ENCODE measurements around the gene LZTS3. TPM values are rescaled to one million over a fixed set of nuclear protein-coding genes. Genes with fewer than 3 reads are reported as not detected.

The LZTS3 gene
- total and polyA plus RNA-seq, 2 of the 13 experiments (the other 11 are each of a cell fraction or from before 2014, with no cell fraction given): 10.1 to 31.3 TPM

- TF ChIP-seq ZNF800 (CRISPR knock-in tag; IDR thresholded peaks at IDR 0.05): peak; percentile 78; the same call in 1 of the 2 replicates
- TF ChIP-seq NR2C2 (CRISPR knock-in tag; IDR thresholded peaks at IDR 0.05; ENCODE audit: borderline replicate concordance): peak; percentile 68
- peak; percentile 74 for TF ChIP-seq SPEN (CRISPR knock-in tag; IDR thresholded peaks at IDR 0.05; ENCODE audit: low read depth)
- TF ChIP-seq SMAD1 (CRISPR knock-in tag; IDR thresholded peaks at IDR 0.05; ENCODE audit: borderline replicate concordance, low read depth): peak; percentile 78; the same call in 1 of the 2 replicates
- TF ChIP-seq ATF4 (CRISPR knock-in tag; IDR thresholded peaks at IDR 0.05): peak in 1 of 2 experiments; percentile 95; a peak in 2 of 4 replicates
- TF ChIP-seq ZNF644 (CRISPR knock-in tag; IDR thresholded peaks at IDR 0.05; ENCODE audit: low read depth): 0 out of 2 replicates have a peak, but pooled peaks have one; percentile 57
- TF ChIP-seq ZNF12 (CRISPR knock-in tag; IDR thresholded peaks at IDR 0.05): peak; percentile 72; the same call in 1 of the 2 replicates
- TF ChIP-seq SMAD3 (CRISPR knock-in tag; IDR thresholded peaks at IDR 0.05): peak; percentile 79; the same call in 1 of the 2 replicates
- TF ChIP-seq MIXL1 (CRISPR knock-in tag; IDR thresholded peaks at IDR 0.05): peak; percentile 79
- TF ChIP-seq TRAFD1 (CRISPR knock-in tag; IDR thresholded peaks at IDR 0.05; ENCODE audit: borderline replicate concordance): 0 out of 2 replicates have a peak, but pooled peaks have one; percentile 26
- TF ChIP-seq ISL2 (CRISPR knock-in tag; IDR thresholded peaks at IDR 0.05): peak; percentile 53; the same call in 1 of the 2 replicates
- 0 out of 2 replicates have a peak, but pooled peaks have one; percentile 37 for TF ChIP-seq NR2F2 (IDR thresholded peaks at IDR 0.05; ENCODE audit: borderline replicate concordance, low read depth)
- peak; percentile 82 for TF ChIP-seq FOXK1 (CRISPR knock-in tag; IDR thresholded peaks at IDR 0.05; ENCODE audit: borderline replicate concordance, low read depth)
- TF ChIP-seq UBTF (CRISPR knock-in tag; IDR thresholded peaks at IDR 0.05): peak; percentile 57; the same call in 1 of the 2 replicates
- TF ChIP-seq ZNF556 (CRISPR knock-in tag; IDR thresholded peaks at IDR 0.05; ENCODE audit: borderline replicate concordance): peak; percentile 48; the same call in 1 of the 2 replicates
- TF ChIP-seq MEIS2 (CRISPR knock-in tag; IDR thresholded peaks at IDR 0.05): 0 out of 2 replicates have a peak, but pooled peaks have one; percentile 21
- TF ChIP-seq ZNF292 (CRISPR knock-in tag; IDR thresholded peaks at IDR 0.05; ENCODE audit: borderline replicate concordance, low read depth): 0 out of 2 replicates have a peak, but pooled peaks have one; percentile 57
- peak; percentile 88 for TF ChIP-seq HOXA5 (CRISPR knock-in tag; IDR thresholded peaks at IDR 0.05)
- 0 out of 2 replicates have a peak, but pooled peaks have one; percentile 22 for TF ChIP-seq SALL2 (CRISPR knock-in tag; IDR thresholded peaks at IDR 0.05)
- 0 out of 2 replicates have a peak, but pooled peaks have one; percentile 39 for TF ChIP-seq ZBTB3 (CRISPR knock-in tag; IDR thresholded peaks at IDR 0.05; ENCODE audit: borderline replicate concordance, low read depth)
- TF ChIP-seq KLF16 (CRISPR knock-in tag; IDR thresholded peaks at IDR 0.05): peak in 1 of 2 experiments; percentile 84; a peak in 2 of 4 replicates
- TF ChIP-seq YEATS2 (CRISPR knock-in tag; IDR thresholded peaks at IDR 0.05; ENCODE audit: borderline replicate concordance): peak; percentile 66; the same call in 1 of the 2 replicates
Measured at GRCh38 chr20:3117839-3118379, 55.4 kb downstream of the LZTS3 start (continued).
